Smooth muscle cell (in vitro differentiated cells): Measurements from ENCODE around the gene P3H3. TPM values are rescaled to one million over a fixed set of nuclear protein-coding genes. Genes with fewer than 3 reads are reported as not detected.

Source experiments
- DNase-seq: peaks from one replicate; lab custom pipeline; 2025; ENCODE audit not compliant: unreplicated experiment; lab: John Stamatoyannopoulos, UW
- H2AFZ ChIP-seq: fragments of 200-600 bp; sonication (generic); 2 replicates; pipeline ENCODE4 v1.6.0; 2016; ENCODE audit warnings: antibody characterized with exemption, low read depth, mild to moderate bottlenecking
- H3F3A ChIP-seq: fragments of 200-600 bp; sonication (generic); 2 replicates; pipeline ENCODE4 v1.6.0; 2017; ENCODE audit warnings: antibody characterized with exemption, low read depth
- H3K27ac ChIP-seq: fragments of 200-600 bp; sonication (generic); 2 replicates; pipeline ENCODE4 v1.5.1; 2016; ENCODE audit warnings: low read depth, mild to moderate bottlenecking
- H3K27me3 ChIP-seq: fragments of 200-600 bp; sonication (generic); 2 replicates; pipeline ENCODE4 v1.6.1; 2016; ENCODE audit warnings: low read depth, mild to moderate bottlenecking
- H3K36me3 ChIP-seq: fragments of 200-600 bp; sonication (generic); 2 replicates; pipeline ENCODE4 v1.5.1; 2016; ENCODE audit warnings: low read depth
- H3K4me1 ChIP-seq: fragments of 200-600 bp; sonication (generic); 2 replicates; pipeline ENCODE4 v1.5.1; 2016; ENCODE audit warnings: low read depth
- H3K4me2 ChIP-seq: fragments of 200-600 bp; sonication (generic); 2 replicates; pipeline ENCODE4 v1.6.0; 2016; ENCODE audit warnings: mild to moderate bottlenecking
- H3K4me3 ChIP-seq: fragments of 200-600 bp; sonication (generic); 2 replicates; pipeline ENCODE4 v1.5.1; 2016; ENCODE audit warnings: mild to moderate bottlenecking
- H3K79me2 ChIP-seq: fragments of 200-600 bp; sonication (generic); 2 replicates; pipeline ENCODE4 v1.6.0; 2016; ENCODE audit warnings: low read depth, mild to moderate bottlenecking
- H3K9ac ChIP-seq: fragments of 200-600 bp; sonication (generic); 2 replicates; pipeline ENCODE4 v1.6.0; 2016; ENCODE audit warnings: low read depth
- H3K9me3 ChIP-seq: fragments of 200-600 bp; sonication (generic); replicated peaks from 2 replicates; pipeline ENCODE4 v1.5.1; 2016; ENCODE audit warnings: low read depth
- H4K20me1 ChIP-seq: fragments of 200-600 bp; sonication (generic); 2 replicates; pipeline ENCODE4 v1.6.0; 2016; ENCODE audit warnings: low read depth
- WGBS: methylation state at CpG from one replicate; pipeline ENCODE4 v1.1.7; 2016; ENCODE audit warnings: low lambda C conversion rate; 5-methylcytosine and 5-hydroxymethylcytosine counted together
- polyA plus RNA-seq: library from polyadenylated mRNA; unstranded; fragments of >200 nt; fragmentation: Nextera tagmentation; extraction: Ambion mirVana; gene quantifications from 2 replicates; pipeline ENCODE4 v1.2.1, GENCODE V29; 2016
- total RNA-seq: library from RNA; depleted of rRNA; stranded (reverse); fragments of >200 nt; gene quantifications from 2 replicates; pipeline ENCODE4 v1.2.3, GENCODE V29; 2014
- TF ChIP-seq, protein P1 (sequence below): fragments of 200-600 bp; sonication (generic); IDR thresholded peaks from 2 replicates; pipeline ENCODE4 v1.5.1; 2017; ENCODE audit warnings: borderline replicate concordance, mild to moderate bottlenecking, antibody characterized with exemption; ENCODE audit not compliant: insufficient read depth, poor library complexity, severe bottlenecking

P3H3 gene
- total and polyA plus RNA-seq, 2 experiments from 2014 or later: 42.8 to 108 TPM

DNA sequence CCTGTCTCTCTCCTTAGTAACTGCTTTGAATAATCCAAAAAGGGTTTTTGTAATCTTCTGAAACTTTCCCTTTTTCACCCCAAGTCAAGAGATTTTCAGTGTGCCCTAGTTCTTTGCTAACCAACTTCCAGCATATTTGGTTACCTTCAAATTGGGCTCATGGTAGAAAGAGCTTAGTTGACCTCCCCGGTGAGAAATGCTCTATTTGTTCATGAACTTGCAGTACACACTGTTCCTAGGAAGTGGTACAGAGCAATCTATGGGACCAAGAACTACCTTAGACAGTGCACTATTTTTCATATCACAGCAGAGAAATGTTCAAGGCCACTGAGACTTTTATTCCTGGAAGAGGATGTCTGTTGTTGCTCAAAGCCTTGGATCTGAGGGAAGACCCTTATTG, 25.4 kb downstream of the P3H3 start:
- Histone ChIP-seq H3K27ac (peak overlapping the region; percentile 43), H2AFZ (no peak overlapping the region), H3K9me3 (no peaks in the 10 kb centered on the region), H3K27me3 (no peaks in the 10 kb centered on the region), H3K4me1 (no peaks in the 10 kb centered on the region), H4K20me1 (peaks cover 3% of the 10 kb centered on the region), H3K36me3 (no peaks in the 10 kb centered on the region), H3F3A (peaks cover 7% of the 10 kb centered on the region), H3K79me2 (peaks cover 20% of the 10 kb centered on the region), H3K4me2 (peak overlapping the region; percentile 83), H3K9ac (peak overlapping the region; percentile 21), H3K4me3 (peak overlapping the region; percentile 69)
- 88% methylated on average over 1 of the region's 1 CpG for WGBS
- no peak for DNase-seq
- TF ChIP-seq, protein P1, sequence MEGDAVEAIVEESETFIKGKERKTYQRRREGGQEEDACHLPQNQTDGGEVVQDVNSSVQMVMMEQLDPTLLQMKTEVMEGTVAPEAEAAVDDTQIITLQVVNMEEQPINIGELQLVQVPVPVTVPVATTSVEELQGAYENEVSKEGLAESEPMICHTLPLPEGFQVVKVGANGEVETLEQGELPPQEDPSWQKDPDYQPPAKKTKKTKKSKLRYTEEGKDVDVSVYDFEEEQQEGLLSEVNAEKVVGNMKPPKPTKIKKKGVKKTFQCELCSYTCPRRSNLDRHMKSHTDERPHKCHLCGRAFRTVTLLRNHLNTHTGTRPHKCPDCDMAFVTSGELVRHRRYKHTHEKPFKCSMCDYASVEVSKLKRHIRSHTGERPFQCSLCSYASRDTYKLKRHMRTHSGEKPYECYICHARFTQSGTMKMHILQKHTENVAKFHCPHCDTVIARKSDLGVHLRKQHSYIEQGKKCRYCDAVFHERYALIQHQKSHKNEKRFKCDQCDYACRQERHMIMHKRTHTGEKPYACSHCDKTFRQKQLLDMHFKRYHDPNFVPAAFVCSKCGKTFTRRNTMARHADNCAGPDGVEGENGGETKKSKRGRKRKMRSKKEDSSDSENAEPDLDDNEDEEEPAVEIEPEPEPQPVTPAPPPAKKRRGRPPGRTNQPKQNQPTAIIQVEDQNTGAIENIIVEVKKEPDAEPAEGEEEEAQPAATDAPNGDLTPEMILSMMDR: no peak

DNA sequence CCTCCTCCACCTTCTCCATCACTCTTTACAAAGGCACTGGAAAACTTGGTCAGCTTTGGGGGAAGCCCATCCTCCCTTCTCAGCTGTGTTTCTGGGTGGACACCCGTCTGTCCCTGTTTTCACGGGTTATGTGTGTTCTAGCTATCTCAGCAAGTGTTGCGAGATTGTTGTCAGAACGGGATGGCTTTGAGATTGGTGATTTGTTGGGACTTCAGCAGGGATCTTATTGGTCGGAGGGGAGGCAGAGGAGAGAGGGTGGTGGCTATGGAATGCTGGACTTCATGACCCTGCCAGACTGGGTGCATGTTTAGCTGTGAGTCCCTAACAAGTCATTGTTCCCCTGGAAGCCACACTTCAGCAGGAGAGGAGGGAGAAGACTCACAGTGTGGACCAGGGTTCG, 25.8 kb downstream of the P3H3 start:
- Histone ChIP-seq H3K27ac (peak overlapping the region; percentile 43), H2AFZ (no peak overlapping the region), H3K36me3 (no peaks in the 10 kb centered on the region), H3K79me2 (peaks cover 20% of the 10 kb centered on the region), H3K27me3 (no peaks in the 10 kb centered on the region), H3K4me3 (no peak overlapping the region), H3F3A (peaks cover 7% of the 10 kb centered on the region), H3K4me1 (no peaks in the 10 kb centered on the region), H4K20me1 (peaks cover 3% of the 10 kb centered on the region), H3K4me2 (no peak overlapping the region), H3K9me3 (no peaks in the 10 kb centered on the region), H3K9ac (no peak overlapping the region)
- TF ChIP-seq, protein P1: no peak
- DNase-seq: no peak
- WGBS: 88% methylated on average over 6 of the region's 6 CpGs

DNA sequence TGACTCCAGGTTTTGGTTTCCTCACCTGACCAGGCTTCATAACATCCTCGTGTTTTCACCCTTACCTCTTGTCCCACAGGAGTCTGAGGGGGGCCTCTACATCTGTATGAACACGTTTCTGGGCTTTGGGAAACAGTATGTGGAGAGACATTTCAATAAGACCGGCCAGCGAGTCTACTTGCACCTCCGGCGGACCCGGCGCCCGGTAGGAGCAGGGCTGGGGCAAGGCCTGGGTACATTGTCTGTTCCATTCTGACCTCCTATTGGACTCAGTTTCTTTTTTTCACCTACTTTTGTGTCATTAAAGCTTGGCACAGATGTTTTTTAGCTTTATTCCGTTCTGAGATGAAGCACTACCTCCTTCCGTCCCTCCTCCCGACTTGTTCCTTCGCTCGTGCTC, 27.1 kb downstream of the P3H3 start:
- peaks cover 5% of the 10 kb centered on the region for H3F3A ChIP-seq
- no peak overlapping the region for H3K9ac ChIP-seq
- no peak overlapping the region for H3K4me2 ChIP-seq
- no peak overlapping the region for H2AFZ ChIP-seq
- no peak for DNase-seq
- WGBS: 97% methylated on average over 14 of the region's 14 CpGs
- no peaks in the 10 kb centered on the region for H3K27me3 ChIP-seq
- H3K4me3 ChIP-seq: no peak overlapping the region
- TF ChIP-seq, protein P1: no peak
- peaks cover 3% of the 10 kb centered on the region for H4K20me1 ChIP-seq
- H3K36me3 ChIP-seq: no peaks in the 10 kb centered on the region
- no peaks in the 10 kb centered on the region for H3K4me1 ChIP-seq
- no peaks in the 10 kb centered on the region for H3K9me3 ChIP-seq
- H3K79me2 ChIP-seq: peaks cover 20% of the 10 kb centered on the region
- H3K27ac ChIP-seq: no peak overlapping the region

DNA sequence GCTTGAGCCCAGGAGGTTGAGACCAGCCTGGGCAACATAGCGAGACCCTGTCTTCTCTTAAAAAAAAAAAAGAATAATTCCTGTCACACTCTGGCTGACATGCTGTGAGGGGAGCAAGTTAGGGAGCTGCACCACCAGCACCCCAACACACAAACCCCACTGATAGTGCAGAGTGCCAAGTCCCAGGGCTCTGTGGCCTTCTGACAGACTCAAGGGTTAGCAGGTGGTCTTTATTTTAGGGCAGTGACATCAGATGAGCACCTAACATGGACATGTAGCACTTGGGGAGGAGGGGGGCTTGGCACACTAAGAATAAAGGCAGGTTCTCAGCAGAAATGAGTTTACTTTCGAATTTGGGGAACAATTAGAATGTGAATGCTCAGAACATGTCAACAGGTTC, 30.6 kb downstream of the P3H3 start:
- H3K4me1 ChIP-seq: no peaks in the 10 kb centered on the region
- H4K20me1 ChIP-seq: peaks cover 3% of the 10 kb centered on the region
- DNase-seq: no peak
- no peak overlapping the region for H3K9ac ChIP-seq
- H3F3A ChIP-seq: peaks cover 8% of the 10 kb centered on the region
- no peak overlapping the region for H3K27ac ChIP-seq
- H3K79me2 ChIP-seq: peaks cover 17% of the 10 kb centered on the region
- H3K4me3 ChIP-seq: no peak overlapping the region
- WGBS: 91% methylated on average over 2 of the region's 2 CpGs
- no peak overlapping the region for H2AFZ ChIP-seq
- H3K27me3 ChIP-seq: no peaks in the 10 kb centered on the region
- TF ChIP-seq, protein P1: no peak
- no peak overlapping the region for H3K4me2 ChIP-seq
- no peaks in the 10 kb centered on the region for H3K9me3 ChIP-seq
- H3K36me3 ChIP-seq: no peaks in the 10 kb centered on the region
